HCT116 (cell line): ENCODE data around the gene EIF6.

Experiments used
- EGR1 ChIP-seq: IDR thresholded peaks from 2 replicates; pipeline ENCODE4 v1.6.1; 2012; ENCODE audit warnings: low read depth
- EZH2 ChIP-seq: fragments of 200-600 bp; sonication (generic); IDR thresholded peaks from 2 replicates; pipeline ENCODE4 v1.6.1; 2017; ENCODE audit warnings: antibody characterized with exemption, mixed run types
- FOSL1 ChIP-seq: IDR thresholded peaks from 2 replicates; pipeline ENCODE4 v1.6.1; 2012; ENCODE audit warnings: low read depth
- POLR2A ChIP-seq: IDR thresholded peaks from 2 replicates; pipeline ENCODE4 v1.7.0; 2011; ENCODE audit warnings: borderline replicate concordance; ENCODE audit not compliant: insufficient read depth, insufficient read length; ENCODE audit errors: extremely low read depth
- RAD21 ChIP-seq: IDR thresholded peaks from 2 replicates; pipeline ENCODE4 v1.6.1; 2012; ENCODE audit warnings: low read depth, mild to moderate bottlenecking
- TF ChIP-seq, protein P1 (sequence below): IDR thresholded peaks from 2 replicates; pipeline ENCODE4 v1.6.1; 2012
- TF ChIP-seq, protein P2 (sequence below), 3 experiments: fragments of 200-600 bp in 1 of 3; sonication (generic) in 1 of 3; IDR thresholded peaks in 2 of 3; conservative IDR thresholded peaks in 1 of 3; 2 replicates each; pipeline ENCODE4 v1.5.1; 2012 to 2017; ENCODE audit warnings: low read depth in 2 of 3, low read length in 2 of 3, antibody characterized with exemption in 1 of 3, borderline replicate concordance in 1 of 3, control low read depth in 1 of 3, mild to moderate bottlenecking in 1 of 3, mixed read lengths in 1 of 3, mixed run types in 1 of 3, moderate library complexity in 1 of 3; ENCODE audit not compliant: insufficient read depth in 1 of 3

DNA sequence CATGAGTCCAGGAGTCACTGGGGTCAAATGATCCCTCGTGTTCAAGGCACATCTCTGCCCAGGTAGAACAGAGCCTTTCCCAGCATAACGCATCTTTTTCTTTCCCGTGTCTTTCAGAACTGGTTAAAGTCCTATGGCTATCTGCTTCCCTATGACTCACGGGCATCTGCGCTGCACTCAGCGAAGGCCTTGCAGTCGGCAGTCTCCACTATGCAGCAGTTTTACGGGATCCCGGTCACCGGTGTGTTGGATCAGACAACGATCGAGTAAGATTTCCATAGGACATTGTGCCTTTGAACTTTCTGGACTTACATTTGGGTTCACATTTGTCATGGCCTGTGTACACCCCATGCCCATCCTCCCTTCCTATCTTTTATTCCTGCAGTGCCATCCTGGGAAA is 37.8 kb downstream of the EIF6 start:
- TF ChIP-seq EGR1: no peak
- TF ChIP-seq EZH2: no peak
- no peak for TF ChIP-seq FOSL1
- no peak for TF ChIP-seq RAD21
- TF ChIP-seq, protein P1, sequence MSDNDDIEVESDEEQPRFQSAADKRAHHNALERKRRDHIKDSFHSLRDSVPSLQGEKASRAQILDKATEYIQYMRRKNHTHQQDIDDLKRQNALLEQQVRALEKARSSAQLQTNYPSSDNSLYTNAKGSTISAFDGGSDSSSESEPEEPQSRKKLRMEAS: no peak
- TF ChIP-seq, protein P2, sequence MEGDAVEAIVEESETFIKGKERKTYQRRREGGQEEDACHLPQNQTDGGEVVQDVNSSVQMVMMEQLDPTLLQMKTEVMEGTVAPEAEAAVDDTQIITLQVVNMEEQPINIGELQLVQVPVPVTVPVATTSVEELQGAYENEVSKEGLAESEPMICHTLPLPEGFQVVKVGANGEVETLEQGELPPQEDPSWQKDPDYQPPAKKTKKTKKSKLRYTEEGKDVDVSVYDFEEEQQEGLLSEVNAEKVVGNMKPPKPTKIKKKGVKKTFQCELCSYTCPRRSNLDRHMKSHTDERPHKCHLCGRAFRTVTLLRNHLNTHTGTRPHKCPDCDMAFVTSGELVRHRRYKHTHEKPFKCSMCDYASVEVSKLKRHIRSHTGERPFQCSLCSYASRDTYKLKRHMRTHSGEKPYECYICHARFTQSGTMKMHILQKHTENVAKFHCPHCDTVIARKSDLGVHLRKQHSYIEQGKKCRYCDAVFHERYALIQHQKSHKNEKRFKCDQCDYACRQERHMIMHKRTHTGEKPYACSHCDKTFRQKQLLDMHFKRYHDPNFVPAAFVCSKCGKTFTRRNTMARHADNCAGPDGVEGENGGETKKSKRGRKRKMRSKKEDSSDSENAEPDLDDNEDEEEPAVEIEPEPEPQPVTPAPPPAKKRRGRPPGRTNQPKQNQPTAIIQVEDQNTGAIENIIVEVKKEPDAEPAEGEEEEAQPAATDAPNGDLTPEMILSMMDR (IDR thresholded peaks at IDR 0.05 in 2 of 3, conservative IDR thresholded peaks at IDR 0.05 in 1 of 3; ENCODE audit: borderline replicate concordance in 1 of 3, insufficient read depth in 1 of 3, low read depth in 2 of 3, low read length in 2 of 3): no peak
- no peak for TF ChIP-seq POLR2A
